Neural progenitor cell (in vitro differentiated cells): ENCODE results near the gene CD300E. TPM values are rescaled to one million over a fixed set of nuclear protein-coding genes. Genes with fewer than 3 reads are reported as not detected.

ENCODE experiments used
- DNase-seq: peaks from one replicate; pipeline ENCODE4 v3.0.0-alpha.2; 2016; ENCODE audit warnings: low spot score
- H2AFZ ChIP-seq: fragments of 200-600 bp; sonication (generic); replicated peaks from 2 replicates; pipeline ENCODE4 v1.6.1; 2016; ENCODE audit warnings: antibody characterized with exemption
- H3F3A ChIP-seq: fragments of 200-600 bp; sonication (generic); 2 replicates; pipeline ENCODE4 v1.6.1; 2016; ENCODE audit warnings: antibody characterized with exemption, low read depth
- H3K27ac ChIP-seq: fragments of 200-600 bp; sonication (generic); 2 replicates; pipeline ENCODE4 v1.5.1; 2016; ENCODE audit warnings: mild to moderate bottlenecking
- H3K27me3 ChIP-seq: fragments of 200-600 bp; sonication (generic); 2 replicates; pipeline ENCODE4 v1.6.1; 2016; ENCODE audit warnings: mild to moderate bottlenecking, moderate library complexity
- H3K36me3 ChIP-seq: fragments of 200-600 bp; sonication (generic); 2 replicates; pipeline ENCODE4 v1.5.1; 2016
- H3K4me1 ChIP-seq: fragments of 200-600 bp; sonication (generic); 2 replicates; pipeline ENCODE4 v1.6.1; 2016; ENCODE audit warnings: mixed run types
- H3K4me2 ChIP-seq: fragments of 200-600 bp; sonication (generic); 2 replicates; pipeline ENCODE4 v1.6.1; 2016
- H3K4me3 ChIP-seq: fragments of 200-600 bp; sonication (generic); 2 replicates; pipeline ENCODE4 v1.5.1; 2016
- H3K79me2 ChIP-seq: fragments of 200-600 bp; sonication (generic); 2 replicates; pipeline ENCODE4 v1.6.1; 2016; ENCODE audit warnings: low read depth
- H3K9ac ChIP-seq: fragments of 200-600 bp; sonication (generic); 2 replicates; pipeline ENCODE4 v1.6.1; 2016
- H3K9me3 ChIP-seq: fragments of 200-600 bp; sonication (generic); 2 replicates; pipeline ENCODE4 v1.5.1; 2016; ENCODE audit warnings: low read depth
- H4K20me1 ChIP-seq: fragments of 200-600 bp; sonication (generic); 2 replicates; pipeline ENCODE4 v1.6.1; 2016; ENCODE audit warnings: low read depth
- H3K27ac Mint-ChIP-seq: 3 replicates; pipeline ENCODE4 v1.8.0; 2021; ENCODE audit warnings: mixed read lengths
- H3K27me3 Mint-ChIP-seq: 2 replicates; pipeline ENCODE4 v1.8.0; 2022; ENCODE audit warnings: low read depth, mild to moderate bottlenecking, inconsistent platforms, moderate library complexity, mixed read lengths; ENCODE audit not compliant: insufficient read depth
- H3K36me3 Mint-ChIP-seq: 3 replicates; pipeline ENCODE4 v1.8.0; 2021; ENCODE audit warnings: mixed read lengths
- H3K4me1 Mint-ChIP-seq: 3 replicates; pipeline ENCODE4 v1.8.0; 2021; ENCODE audit warnings: mixed read lengths
- H3K4me3 Mint-ChIP-seq: 3 replicates; pipeline ENCODE4 v1.8.0; 2021; ENCODE audit warnings: mild to moderate bottlenecking, moderate library complexity, mixed read lengths
- H3K9me3 Mint-ChIP-seq: 3 replicates; pipeline ENCODE4 v1.8.0; 2020; ENCODE audit warnings: mixed read lengths
- EZH2 ChIP-seq: fragments of 200-600 bp; sonication (generic); IDR thresholded peaks from 2 replicates; pipeline ENCODE4 v1.6.1; 2017; ENCODE audit warnings: antibody characterized with exemption, mild to moderate bottlenecking, moderate library complexity
- EZH2phosphoT487 ChIP-seq: fragments of 200-600 bp; sonication (generic); IDR thresholded peaks from 2 replicates; pipeline ENCODE4 v1.6.1; 2017; ENCODE audit warnings: antibody characterized with exemption
- total RNA-seq: library from RNA; depleted of rRNA; stranded (reverse); fragments of >200 nt; gene quantifications from 2 replicates; pipeline ENCODE4 v1.2.3, GENCODE V29; 2015; ENCODE audit warnings: low replicate concordance
- TF ChIP-seq, protein P1 (sequence below): fragments of 200-600 bp; sonication (generic); IDR thresholded peaks from 2 replicates; pipeline ENCODE4 v1.5.1; 2017; ENCODE audit warnings: antibody characterized with exemption, mild to moderate bottlenecking

Gene CD300E
- total RNA-seq, 1 donor from 2014 or later = not detected

DNA sequence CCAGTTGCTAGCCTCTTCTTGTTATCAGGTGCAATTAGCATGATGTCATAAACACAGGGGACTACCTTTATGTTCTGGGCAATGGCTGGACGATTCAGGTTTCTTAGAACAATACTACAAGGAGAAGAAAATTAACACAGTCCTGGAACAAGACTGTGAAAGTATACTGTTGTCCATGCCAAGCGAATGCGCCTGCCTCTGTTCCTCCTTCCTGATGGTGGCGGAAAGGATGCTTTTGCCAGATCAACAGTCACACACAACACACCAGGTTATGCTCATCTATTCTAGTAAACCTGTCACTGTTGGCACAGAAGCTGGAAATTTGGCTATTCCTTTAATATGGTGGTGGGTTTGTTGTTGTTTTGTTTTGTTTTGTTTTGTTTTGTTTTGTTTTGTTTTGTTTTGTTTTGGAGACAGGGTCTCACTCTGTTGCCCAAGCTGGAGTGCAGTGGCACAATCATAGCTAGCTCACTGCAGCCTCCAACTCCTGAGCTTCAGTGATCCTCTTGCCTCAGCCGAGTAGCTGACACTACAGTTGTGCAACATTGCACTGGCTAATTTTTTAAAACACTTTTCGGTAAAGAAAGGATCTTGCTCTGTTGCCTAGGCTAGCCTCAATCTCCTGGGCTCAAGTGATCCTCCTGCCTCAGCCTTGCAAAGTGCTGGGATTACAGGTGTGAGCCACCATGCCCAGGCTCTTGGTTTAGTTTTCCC lies 28.3 kb downstream of the CD300E start:
- TF ChIP-seq, protein P1, sequence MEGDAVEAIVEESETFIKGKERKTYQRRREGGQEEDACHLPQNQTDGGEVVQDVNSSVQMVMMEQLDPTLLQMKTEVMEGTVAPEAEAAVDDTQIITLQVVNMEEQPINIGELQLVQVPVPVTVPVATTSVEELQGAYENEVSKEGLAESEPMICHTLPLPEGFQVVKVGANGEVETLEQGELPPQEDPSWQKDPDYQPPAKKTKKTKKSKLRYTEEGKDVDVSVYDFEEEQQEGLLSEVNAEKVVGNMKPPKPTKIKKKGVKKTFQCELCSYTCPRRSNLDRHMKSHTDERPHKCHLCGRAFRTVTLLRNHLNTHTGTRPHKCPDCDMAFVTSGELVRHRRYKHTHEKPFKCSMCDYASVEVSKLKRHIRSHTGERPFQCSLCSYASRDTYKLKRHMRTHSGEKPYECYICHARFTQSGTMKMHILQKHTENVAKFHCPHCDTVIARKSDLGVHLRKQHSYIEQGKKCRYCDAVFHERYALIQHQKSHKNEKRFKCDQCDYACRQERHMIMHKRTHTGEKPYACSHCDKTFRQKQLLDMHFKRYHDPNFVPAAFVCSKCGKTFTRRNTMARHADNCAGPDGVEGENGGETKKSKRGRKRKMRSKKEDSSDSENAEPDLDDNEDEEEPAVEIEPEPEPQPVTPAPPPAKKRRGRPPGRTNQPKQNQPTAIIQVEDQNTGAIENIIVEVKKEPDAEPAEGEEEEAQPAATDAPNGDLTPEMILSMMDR = no peak
- no peak overlapping the region for H3K27ac Mint-ChIP-seq
- H3F3A ChIP-seq = no peaks in the 10 kb centered on the region
- H3K27me3 ChIP-seq = peaks cover 7% of the 10 kb centered on the region
- H3K4me3 Mint-ChIP-seq = no peak overlapping the region
- H3K36me3 ChIP-seq = no peaks in the 10 kb centered on the region
- H3K9me3 ChIP-seq = no peaks in the 10 kb centered on the region
- H3K4me1 ChIP-seq = peaks cover 7% of the 10 kb centered on the region
- no peaks in the 10 kb centered on the region for H3K36me3 Mint-ChIP-seq
- no peaks in the 10 kb centered on the region for H4K20me1 ChIP-seq
- H3K9me3 Mint-ChIP-seq = no peaks in the 10 kb centered on the region
- H3K4me2 ChIP-seq = no peak overlapping the region
- no peak for DNase-seq
- H3K4me1 Mint-ChIP-seq = no peaks in the 10 kb centered on the region
- no peak overlapping the region for H3K9ac ChIP-seq
- no peaks in the 10 kb centered on the region for H3K79me2 ChIP-seq
- no peak overlapping the region for H3K4me3 ChIP-seq
- H3K27me3 Mint-ChIP-seq = peaks cover 18% of the 10 kb centered on the region
- H2AFZ ChIP-seq = no peak overlapping the region
- no peak overlapping the region for H3K27ac ChIP-seq

DNA sequence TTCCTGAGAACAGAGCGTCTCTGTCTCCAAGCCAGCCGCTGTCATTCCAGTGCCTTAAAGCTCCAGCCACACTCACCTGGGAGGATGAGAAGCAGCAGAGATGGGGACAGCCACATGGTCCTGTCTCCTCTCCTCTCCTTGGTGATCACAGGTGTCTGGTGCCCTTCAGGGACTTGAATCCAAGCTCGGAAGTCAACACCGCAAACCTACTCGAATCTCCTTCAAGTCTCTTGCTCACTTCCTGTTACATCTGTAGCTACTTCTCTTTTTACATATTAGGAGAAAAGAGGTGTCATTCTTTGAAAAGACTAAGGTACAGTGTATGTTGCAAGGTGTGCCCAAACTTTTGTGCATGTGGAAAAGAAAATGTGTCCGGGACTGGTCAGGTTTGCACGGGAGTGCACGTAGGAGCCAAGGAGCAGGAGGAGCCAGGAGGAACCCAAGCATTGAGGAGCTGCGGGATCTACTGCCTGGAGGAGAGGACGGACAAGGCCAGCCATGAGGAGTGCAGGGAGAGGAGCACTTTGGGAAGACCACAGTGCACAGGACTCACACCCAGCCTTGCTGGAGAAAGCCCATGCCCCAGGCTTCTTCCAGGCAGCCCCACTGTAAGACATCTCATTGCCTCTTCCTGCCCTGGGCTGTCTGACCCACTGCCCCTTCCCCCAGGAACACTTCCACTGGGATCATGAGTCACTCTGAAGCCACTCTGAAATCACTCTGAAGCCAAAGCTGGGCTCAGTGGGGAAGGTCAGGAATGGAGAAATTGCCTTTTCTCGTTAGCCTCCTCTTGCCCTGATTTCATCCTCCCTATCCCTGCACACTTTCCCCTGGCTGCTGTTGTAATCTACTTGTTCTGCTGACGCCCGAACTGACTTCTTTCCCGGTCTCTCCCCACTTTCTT lies 31.2 kb downstream of the CD300E start, which contains the start of gene CD300LD:
TSS of gene CD300LD (minus strand) at position 197 of the 904 bp plus-strand sequence. CDS start at position 116, 81 bp downstream.
- no peaks in the 10 kb centered on the region for H4K20me1 ChIP-seq
- H3K27me3 ChIP-seq = peaks cover 7% of the 10 kb centered on the region
- no peaks in the 10 kb centered on the region for H3K4me1 ChIP-seq
- H3F3A ChIP-seq = no peaks in the 10 kb centered on the region
- Mint-ChIP-seq H3K9me3 (no peaks in the 10 kb centered on the region), H3K27me3 (peaks cover 11% of the 10 kb centered on the region), H3K4me1 (no peaks in the 10 kb centered on the region), H3K4me3 (no peak within 1 kb of the TSS), H3K36me3 (no peaks in the 10 kb centered on the region), H3K27ac (no peak within 1 kb of the TSS)
- no peak within 1 kb of the TSS for H3K27ac ChIP-seq
- no peak within 1 kb of the TSS for H3K9ac ChIP-seq
- H2AFZ ChIP-seq = no peak within 1 kb of the TSS
- no peaks in the 10 kb centered on the region for H3K9me3 ChIP-seq
- TF ChIP-seq, protein P1 = no peak
- no peak for TF ChIP-seq EZH2phosphoT487
- no peak for TF ChIP-seq EZH2
- no peak within 1 kb of the TSS for H3K4me3 ChIP-seq
- DNase-seq = no peak
- H3K79me2 ChIP-seq = no peaks in the 10 kb centered on the region
- no peaks in the 10 kb centered on the region for H3K36me3 ChIP-seq
- no peak within 1 kb of the TSS for H3K4me2 ChIP-seq

DNA sequence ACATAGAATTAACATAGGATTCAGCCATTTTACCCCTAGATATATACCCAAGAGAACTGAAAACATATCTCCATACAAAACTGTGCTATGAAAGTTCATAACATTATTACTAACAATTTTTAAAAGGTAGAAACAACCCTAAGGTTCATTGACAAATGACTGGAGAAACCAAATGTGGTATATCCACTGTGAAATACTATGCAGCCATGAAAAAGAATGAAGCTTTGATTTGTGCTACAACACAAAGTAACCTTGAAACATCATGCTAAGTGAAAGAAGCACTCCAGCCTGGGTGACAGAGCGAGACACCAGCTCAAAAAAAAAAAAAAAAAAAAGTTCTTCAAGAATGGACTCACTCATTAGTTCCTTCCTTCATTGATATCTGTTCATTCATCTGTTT lies 32.0 kb downstream of the CD300E start:
- H3K4me2 ChIP-seq = no peak overlapping the region
- Mint-ChIP-seq H3K4me3 (no peak overlapping the region), H3K36me3 (no peaks in the 10 kb centered on the region), H3K27ac (no peak overlapping the region), H3K4me1 (no peaks in the 10 kb centered on the region), H3K9me3 (no peaks in the 10 kb centered on the region), H3K27me3 (peaks cover 7% of the 10 kb centered on the region)
- H3K4me3 ChIP-seq = no peak overlapping the region
- no peak overlapping the region for H2AFZ ChIP-seq
- no peaks in the 10 kb centered on the region for H3K4me1 ChIP-seq
- no peak for DNase-seq
- no peaks in the 10 kb centered on the region for H3K9me3 ChIP-seq
- H3K27me3 ChIP-seq = peaks cover 7% of the 10 kb centered on the region
- no peak overlapping the region for H3K9ac ChIP-seq
- H3F3A ChIP-seq = no peaks in the 10 kb centered on the region
- H3K36me3 ChIP-seq = no peaks in the 10 kb centered on the region
- TF ChIP-seq EZH2 (no peak), EZH2phosphoT487 (no peak)
- TF ChIP-seq, protein P1 = no peak
- H3K27ac ChIP-seq = no peak overlapping the region
- no peaks in the 10 kb centered on the region for H3K79me2 ChIP-seq
- H4K20me1 ChIP-seq = no peaks in the 10 kb centered on the region
